H1 (cell line): ENCODE results near the gene PRKN. TPM values are rescaled to one million over a fixed set of nuclear protein-coding genes. Genes with fewer than 3 reads are reported as not detected.

Source experiments
- CTCF ChIA-PET: fragments of 300-600 bp; sonication (Branson Sonifier 250); formaldehyde crosslinking; loops from one replicate; lab custom pipeline; 2021; ENCODE audit not compliant: partially characterized antibody; lab: Charles Lee
- POLR2A ChIA-PET: fragments of 300-600 bp; sonication (Branson Sonifier 250); formaldehyde crosslinking; loops from one replicate; lab custom pipeline; 2021; ENCODE audit warnings: inconsistent platforms; ENCODE audit not compliant: partially characterized antibody; lab: Charles Lee
- DNase-seq, 2 experiments: peaks; one replicate each; pipeline versions ENCODE4 v3.0.0 to v3.0.0-alpha.2; 2010 to 2022; ENCODE audit warnings: low spot score in 2 of 2, low read depth in 1 of 2, mixed read lengths in 1 of 2
- FAIRE-seq: peaks from 2 replicates; lab custom pipeline; 2011; peaks lifted over from hg19 to GRCh38; lab: Jason Lieb, UNC
- H2AFZ ChIP-seq: 2 replicates; pipeline ENCODE4 v1.8.1; 2012; ENCODE audit warnings: low read length, inconsistent platforms
- H2AK5ac ChIP-seq: 2 replicates; pipeline ENCODE4 v1.6.1; 2013; ENCODE audit warnings: low read depth, low read length
- H2BK120ac ChIP-seq: replicated peaks from 2 replicates; pipeline ENCODE3; 2013; ENCODE audit warnings: low read depth, low read length, inconsistent platforms
- H2BK12ac ChIP-seq: 2 replicates; pipeline ENCODE4 v1.6.1; 2013; ENCODE audit warnings: low read depth, low read length
- H2BK15ac ChIP-seq: 2 replicates; pipeline ENCODE4 v1.6.1; 2013; ENCODE audit warnings: low read length
- H2BK20ac ChIP-seq: 2 replicates; pipeline ENCODE4 v1.6.1; 2013; ENCODE audit warnings: low read length
- H2BK5ac ChIP-seq: 2 replicates; pipeline ENCODE4 v1.6.1; 2013; ENCODE audit warnings: low read depth, low read length
- H3K14ac ChIP-seq: 2 replicates; pipeline ENCODE4 v1.6.1; 2013; ENCODE audit warnings: inconsistent platforms; ENCODE audit not compliant: insufficient read length
- H3K18ac ChIP-seq: 2 replicates; pipeline ENCODE4 v1.6.1; 2013; ENCODE audit warnings: low read length; ENCODE audit errors: extremely low read depth
- H3K23ac ChIP-seq: 2 replicates; pipeline ENCODE4 v1.6.1; 2013; ENCODE audit warnings: inconsistent platforms; ENCODE audit not compliant: insufficient read length
- H3K23me2 ChIP-seq: 2 replicates; pipeline ENCODE4 v1.6.1; 2013; ENCODE audit warnings: low read depth, low read length
- H3K27ac ChIP-seq: 2 replicates; pipeline ENCODE4 v1.6.1; 2011; ENCODE audit warnings: low read depth, low read length, inconsistent platforms
- H3K27me3 ChIP-seq, 4 experiments: replicated peaks in 1 of 4; 1 replicate in 1 of 4; 2 replicates in 3 of 4; pipeline versions ENCODE4 v1.6.1 to v1.8.1; 2011 to 2013; ENCODE audit warnings: low read length in 3 of 4, mild to moderate bottlenecking in 3 of 4, inconsistent platforms in 2 of 4, mixed read lengths in 2 of 4, moderate library complexity in 1 of 4; ENCODE audit not compliant: control insufficient read depth in 3 of 4, insufficient read depth in 3 of 4; ENCODE audit errors: extremely low read depth in 1 of 4
- H3K36me3 ChIP-seq, 4 experiments: 2 replicates each; pipeline versions ENCODE4 v1.6.1 to v1.8.1; 2011 to 2013; ENCODE audit warnings: mild to moderate bottlenecking in 4 of 4, low read length in 3 of 4, moderate library complexity in 2 of 4, control low read depth in 1 of 4, inconsistent platforms in 1 of 4; ENCODE audit not compliant: insufficient read depth in 4 of 4, control insufficient read depth in 2 of 4
- H3K4ac ChIP-seq: replicated peaks from 2 replicates; pipeline ENCODE3; 2013; ENCODE audit warnings: low read length, low read depth, mixed read lengths, inconsistent platforms; ENCODE audit not compliant: insufficient read length
- H3K4me1 ChIP-seq, 4 experiments: replicated peaks in 1 of 4; 1 replicate in 1 of 4; 2 replicates in 3 of 4; pipeline versions ENCODE4 v1.6.1 to v1.8.1; 2011 to 2013; ENCODE audit warnings: low read length in 3 of 4, inconsistent platforms in 2 of 4, mixed read lengths in 1 of 4; ENCODE audit not compliant: insufficient read depth in 4 of 4, control insufficient read depth in 3 of 4
- H3K4me2 ChIP-seq, 2 experiments: 2 replicates each; pipeline versions ENCODE4 v1.6.1 to v1.8.1; 2011 to 2013; ENCODE audit warnings: low read depth in 2 of 2, low read length in 2 of 2, control low read depth in 1 of 2, inconsistent platforms in 1 of 2, mild to moderate bottlenecking in 1 of 2; ENCODE audit not compliant: insufficient read depth in 1 of 2
- H3K4me3 ChIP-seq, 4 experiments: fragments of 200-600, 300-600 bp in 1 of 4; sonication (generic), shearing (Covaris generic), sonication (Bioruptor Twin) in 1 of 4; 2 replicates each; pipeline versions ENCODE4 v1.5.1 to v1.8.1; 2011 to 2016; ENCODE audit warnings: low read length in 4 of 4, low read depth in 3 of 4, control low read depth in 2 of 4, inconsistent platforms in 2 of 4, mild to moderate bottlenecking in 2 of 4, mixed read lengths in 1 of 4, moderate library complexity in 1 of 4; ENCODE audit not compliant: insufficient read depth in 2 of 4; ENCODE audit errors: extremely low read depth in 1 of 4
- H3K56ac ChIP-seq: replicated peaks from 2 replicates; pipeline ENCODE3; 2013; ENCODE audit warnings: low read depth, mild to moderate bottlenecking, mixed read lengths, low read length, inconsistent platforms; ENCODE audit not compliant: insufficient read length
- H3K79me1 ChIP-seq: 2 replicates; pipeline ENCODE4 v1.6.1; 2013; ENCODE audit warnings: low read depth, low read length, control low read depth
- H3K79me2 ChIP-seq, 2 experiments: 2 replicates each; pipeline versions ENCODE4 v1.6.1 to v1.8.1; 2012 to 2013; ENCODE audit warnings: low read length in 2 of 2, mild to moderate bottlenecking in 2 of 2, inconsistent platforms in 1 of 2; ENCODE audit not compliant: insufficient read depth in 2 of 2, control insufficient read depth in 1 of 2
- H3K9ac ChIP-seq, 4 experiments: replicated peaks in 1 of 4; 1 replicate in 1 of 4; 2 replicates in 3 of 4; pipeline versions ENCODE4 v1.6.1 to v1.8.1; 2011 to 2013; ENCODE audit warnings: low read depth in 3 of 4, low read length in 3 of 4, control low read depth in 2 of 4, mild to moderate bottlenecking in 2 of 4, moderate library complexity in 2 of 4, inconsistent platforms in 1 of 4; ENCODE audit errors: extremely low read depth in 1 of 4
- H3K9me3 ChIP-seq, 2 experiments: 2 replicates each; pipeline versions ENCODE4 v1.6.1 to v1.8.1; 2012 to 2013; ENCODE audit warnings: mild to moderate bottlenecking in 2 of 2, moderate library complexity in 2 of 2, control low read depth in 1 of 2, inconsistent platforms in 1 of 2, low read depth in 1 of 2, low read length in 1 of 2, mixed read lengths in 1 of 2; ENCODE audit not compliant: insufficient read depth in 2 of 2
- H4K20me1 ChIP-seq, 2 experiments: replicated peaks in 1 of 2; 2 replicates each; pipeline versions ENCODE3 to v1.8.1; 2011 to 2013; ENCODE audit warnings: inconsistent platforms in 2 of 2, low read length in 2 of 2, mild to moderate bottlenecking in 1 of 2; ENCODE audit not compliant: insufficient read depth in 2 of 2, control insufficient read depth in 1 of 2
- H4K5ac ChIP-seq: 2 replicates; pipeline ENCODE4 v1.6.1; 2013; ENCODE audit warnings: low read length, low read depth, mixed read lengths, inconsistent platforms; ENCODE audit not compliant: insufficient read length
- H4K8ac ChIP-seq: 2 replicates; pipeline ENCODE4 v1.8.0; 2013; ENCODE audit warnings: mild to moderate bottlenecking, moderate library complexity, low read length, inconsistent platforms; ENCODE audit not compliant: insufficient read depth; ENCODE audit errors: extremely low read depth
- H4K91ac ChIP-seq: replicated peaks from 2 replicates; pipeline ENCODE3; 2013; ENCODE audit warnings: low read length, mixed read lengths, inconsistent platforms; ENCODE audit not compliant: insufficient read length
- BRCA1 ChIP-seq: IDR thresholded peaks from 2 replicates; pipeline ENCODE4 v1.6.1; 2012; ENCODE audit warnings: low read depth, low read length, improper control_type of control experiment
- CBX5 ChIP-seq: fragments of 300-800, 300-1000 bp; sonication (generic); IDR thresholded peaks from 2 replicates; pipeline ENCODE4 v1.7.1; 2016; ENCODE audit warnings: antibody characterized with exemption, low read length, low read depth
- CHD2 ChIP-seq: IDR thresholded peaks from 2 replicates; pipeline ENCODE4 v1.6.1; 2012; ENCODE audit warnings: low read length, improper control_type of control experiment
- E2F6 ChIP-seq: IDR thresholded peaks from 2 replicates; pipeline ENCODE4 v1.6.1; 2012; ENCODE audit warnings: inconsistent platforms
- EZH2 ChIP-seq: fragments of 200-600 bp; sonication (generic); IDR thresholded peaks from 2 replicates; pipeline ENCODE4 v1.7.1; 2012; ENCODE audit warnings: low read depth, mild to moderate bottlenecking, moderate library complexity, low read length, inconsistent platforms; ENCODE audit not compliant: severe bottlenecking
- GABPA ChIP-seq: IDR thresholded peaks from 2 replicates; pipeline ENCODE4 v1.6.1; 2011; ENCODE audit warnings: mild to moderate bottlenecking, low read length, moderate library complexity, borderline replicate concordance; ENCODE audit not compliant: insufficient read depth
- HDAC2 ChIP-seq, 2 experiments: fragments of 300-600 bp in 1 of 2; sonication (generic) in 1 of 2; IDR thresholded peaks; 2 replicates each; pipeline ENCODE4 v1.6.1; 2011 to 2012; ENCODE audit warnings: low read depth in 2 of 2, low read length in 2 of 2, mild to moderate bottlenecking in 2 of 2, moderate library complexity in 2 of 2, borderline replicate concordance in 1 of 2, inconsistent platforms in 1 of 2
- JUN ChIP-seq: IDR thresholded peaks from 2 replicates; pipeline ENCODE4 v1.6.1; 2011; ENCODE audit warnings: low read depth, mild to moderate bottlenecking, improper control_type of control experiment, low read length
- KDM5A ChIP-seq: fragments of 200-600 bp; IDR thresholded peaks from 2 replicates; pipeline ENCODE4 v1.7.1; 2012; ENCODE audit warnings: mild to moderate bottlenecking, low read length, inconsistent platforms, mixed read lengths
- NRF1 ChIP-seq: IDR thresholded peaks from 2 replicates; pipeline ENCODE4 v1.6.1; 2011; ENCODE audit warnings: mild to moderate bottlenecking, low read depth, low read length, improper control_type of control experiment
- PHF8 ChIP-seq: fragments of 200-600 bp; sonication (generic); conservative IDR thresholded peaks from 2 replicates; pipeline ENCODE4 v1.7.1; 2012; ENCODE audit warnings: low read depth, mild to moderate bottlenecking, inconsistent platforms, low read length, moderate library complexity
- POLR2AphosphoS5 ChIP-seq: IDR thresholded peaks from 2 replicates; pipeline ENCODE4 v1.6.1; 2011; ENCODE audit warnings: low read depth, low read length
- RNF2 ChIP-seq: fragments of 200-900, 300-1000 bp; sonication (generic); IDR thresholded peaks from 2 replicates; pipeline ENCODE4 v1.7.1; 2016; ENCODE audit warnings: borderline replicate concordance, low read depth, mild to moderate bottlenecking, antibody characterized with exemption, low read length; ENCODE audit not compliant: poor library complexity, severe bottlenecking; ENCODE audit errors: missing control alignments
- SIX5 ChIP-seq: IDR thresholded peaks from 2 replicates; pipeline ENCODE4 v1.6.1; 2011; ENCODE audit warnings: mild to moderate bottlenecking, low read depth, low read length
- WGBS, 2 experiments: shearing (Covaris generic) in 1 of 2; methylation state at CpG; one replicate each; pipeline versions ENCODE4 v1.1.6 to v1.1.7; 2013 to 2015; ENCODE audit warnings: low lambda C conversion rate in 2 of 2, mixed read lengths in 2 of 2, inconsistent platforms in 1 of 2, low coverage in 1 of 2, missing lambda C conversion rate in 1 of 2; ENCODE audit not compliant: insufficient replicate concordance in 2 of 2, insufficient coverage in 1 of 2, insufficient read length in 1 of 2; ENCODE audit errors: extremely low coverage in 1 of 2, missing lambda C conversion rate in 1 of 2; 5-methylcytosine and 5-hydroxymethylcytosine counted together
- polyA plus RNA-seq, 7 experiments: library from polyadenylated mRNA; depleted of rRNA in 3 of 7; stranded (reverse) in 5 of 7; unstranded in 2 of 7; fragments of >200 nt in 5 of 7; fragments of 200-250 nt in 2 of 7; gene quantifications; 1 replicate in 5 of 7; 2 replicates in 1 of 7; 4 replicates in 1 of 7; pipeline versions ENCODE4 v1.2.1 to v1.2.3, GENCODE V29; 2011 to 2013; ENCODE audit warnings: missing spikeins in 2 of 7, mixed read lengths in 2 of 7
- total RNA-seq: library from RNA; stranded (reverse); fragmentation: NEBNext Ultra II Directional; extraction: Animal tissue kit (Norgen Biotek cat#: 25700); gene quantifications from 2 replicates; pipeline ENCODE4 v1.2.1, GENCODE V29; 2021

PRKN gene
- total and polyA plus RNA-seq, 2 of the 8 experiments (the other 6 are each of a cell fraction or from before 2014, with no cell fraction given): 0.13 to 0.29 TPM

- H3K14ac ChIP-seq: no peak overlapping the region
- H2BK120ac ChIP-seq: no peak overlapping the region
- H3K23ac ChIP-seq: no peak overlapping the region
- no peaks in the 10 kb centered on the region for H3K36me3 ChIP-seq
- H3K27me3 ChIP-seq: no peaks in the 10 kb centered on the region
- H3K9me3 ChIP-seq: no peaks in the 10 kb centered on the region
- H2BK5ac ChIP-seq: no peak overlapping the region
- no peak overlapping the region for H3K4me2 ChIP-seq
- H4K91ac ChIP-seq: no peak overlapping the region
- H2AK5ac ChIP-seq: no peak overlapping the region
- H4K8ac ChIP-seq: no peak overlapping the region
- H3K9ac ChIP-seq: no peak overlapping the region
- H4K20me1 ChIP-seq: no peaks in the 10 kb centered on the region
- no peaks in the 10 kb centered on the region for H3K4me1 ChIP-seq
- no peaks in the 10 kb centered on the region for H3K79me1 ChIP-seq
- WGBS, 2 experiments: 100% methylated on average over 2 of the region's 2 CpGs; no CpG with 5 or more reads in 1 of the 2 experiments
- no peak overlapping the region for H3K4ac ChIP-seq
- FAIRE-seq: no peak
- no peak overlapping the region for H3K4me3 ChIP-seq
- H3K23me2 ChIP-seq: no peaks in the 10 kb centered on the region
- no peak overlapping the region for H3K18ac ChIP-seq
- no peak overlapping the region for H2BK20ac ChIP-seq
- no peak overlapping the region for H4K5ac ChIP-seq
- no peak for DNase-seq
- ChIA-PET POLR2A (no interaction called here), CTCF (no interaction called here)
- H3K56ac ChIP-seq: no peak overlapping the region
- no peaks in the 10 kb centered on the region for H3K79me2 ChIP-seq
- H2BK12ac ChIP-seq: no peak overlapping the region
- H2AFZ ChIP-seq: no peak overlapping the region
- H3K27ac ChIP-seq: no peak overlapping the region
- H2BK15ac ChIP-seq: no peak overlapping the region
- TF ChIP-seq SIX5 (no peak), KDM5A (no peak), HDAC2 (IDR thresholded peaks at IDR 0.05; ENCODE audit: borderline replicate concordance in 1 of 2, low read depth in 2 of 2, low read length in 2 of 2) (no peak), POLR2AphosphoS5 (no peak), BRCA1 (no peak), NRF1 (no peak), RNF2 (no peak), JUN (no peak), CBX5 (no peak), CHD2 (no peak), GABPA (no peak), EZH2 (no peak), PHF8 (no peak), E2F6 (no peak)
Observed at GRCh38 chr6:161465403-161465802, 1262.2 kb downstream of the PRKN start.
